NCI-H2227 treated with DMSO at 0.1 percent for 48 hours (cell line): ENCODE measurements around the gene METRN.
"Not testable (repeated sequence)": the region's sequence is repeated elsewhere in the genome, so short reads cannot be mapped to it uniquely, and the experiment has no call there.

Source experiments
- DNase-seq: peaks from one replicate; lab custom pipeline; 2025; lab: John Stamatoyannopoulos, UW

The METRN gene

DNA sequence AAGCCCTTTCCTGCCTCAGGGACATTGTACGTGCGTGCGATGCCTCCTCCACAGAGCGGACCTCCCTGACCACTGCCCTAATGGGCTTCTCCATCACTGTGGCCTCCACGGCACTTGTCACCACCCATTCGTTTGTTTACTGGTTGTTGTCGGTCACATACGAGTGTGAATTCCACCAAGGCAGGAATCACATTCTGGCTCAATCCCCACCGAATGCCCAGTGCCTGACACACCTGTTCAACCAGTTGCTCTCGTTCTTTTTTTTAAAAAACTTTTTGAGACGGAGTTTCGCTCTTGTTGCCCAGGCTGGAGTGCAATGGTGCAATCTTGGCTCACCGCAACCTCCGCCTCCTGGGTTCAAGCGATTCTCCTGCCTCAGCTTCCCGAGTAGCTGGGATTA lies 23.7 kb upstream of the METRN start:
- DNase-seq, result not testable (repeated sequence)

GRCh38 chr16:692356-693108 lies 22.4 kb upstream of the METRN start:
- DNase-seq, result no peak

DNA sequence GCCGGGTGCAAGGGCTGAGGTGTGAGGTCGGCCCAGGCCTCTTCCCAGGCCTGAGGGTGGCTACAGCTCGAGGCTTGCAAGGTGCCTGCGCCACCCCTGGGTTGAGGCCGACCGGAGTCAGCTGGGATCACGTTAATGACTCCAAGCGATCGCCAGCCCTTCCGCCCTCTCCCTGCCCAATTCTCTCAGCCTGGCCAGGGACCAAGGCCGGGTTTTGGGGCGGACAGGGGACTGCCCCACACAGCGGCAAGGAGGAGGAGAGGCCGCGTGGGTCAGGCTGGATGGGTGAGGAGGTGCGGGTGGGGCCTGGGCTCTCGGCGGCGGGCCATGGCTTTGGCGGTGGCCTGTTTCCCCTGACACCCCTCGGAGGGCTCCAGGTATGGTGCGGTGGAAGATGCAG lies 21.6 kb upstream of the METRN start:
- no peak for DNase-seq

DNA sequence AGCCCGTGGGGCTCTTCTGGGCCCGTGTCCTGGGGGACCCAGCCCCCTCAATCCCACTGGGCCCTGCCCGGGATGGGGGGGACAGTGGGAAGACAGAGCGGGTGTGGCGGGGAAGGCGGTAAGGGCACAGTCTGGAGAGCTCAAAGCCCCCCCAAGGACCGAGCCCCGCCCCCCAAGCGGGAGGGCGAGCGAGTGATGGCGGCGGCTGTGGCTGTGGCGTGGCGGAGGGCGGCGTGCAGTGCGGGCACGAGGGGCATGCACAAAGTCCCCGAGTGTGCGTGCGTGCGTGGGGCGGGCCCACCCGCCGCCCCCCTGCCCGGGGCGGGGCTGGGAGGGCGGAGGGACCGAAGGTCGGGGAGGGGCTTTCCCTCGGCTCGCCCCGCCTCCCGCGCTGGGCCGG lies 21.2 kb upstream of the METRN start:
- no peak for DNase-seq

GRCh38 chr16:694187-694862 lies 20.6 kb upstream of the METRN start:
- DNase-seq, result no peak

DNA sequence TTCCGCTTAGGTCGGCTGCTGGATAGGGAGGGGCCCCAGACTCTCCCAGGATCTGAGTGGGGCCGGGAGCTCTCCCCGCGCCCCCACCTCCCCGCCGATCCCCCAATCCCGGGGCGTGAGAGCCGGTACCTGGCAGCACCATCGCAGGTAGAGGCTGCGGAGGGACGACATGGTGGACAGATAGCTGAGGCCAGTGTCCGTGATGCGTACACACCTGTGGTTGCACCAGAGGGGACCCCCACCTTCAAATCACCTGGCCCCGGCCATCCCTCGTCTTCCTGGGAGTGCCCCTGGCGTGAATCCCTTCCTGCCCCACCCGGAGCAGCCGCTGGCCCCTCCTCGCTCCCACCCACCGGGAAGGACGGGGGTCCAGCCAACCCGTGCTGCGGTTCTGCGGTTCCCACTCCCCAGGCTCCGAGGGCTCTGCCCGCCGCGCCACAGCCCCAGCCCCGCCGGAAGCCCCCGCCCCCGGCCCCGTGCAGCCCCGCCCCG lies 20.0 kb upstream of the METRN start:
- no peak for DNase-seq

- DNase-seq, result no peak
Measured at GRCh38 chr16:695355-696089, 19.4 kb upstream of the METRN start.

DNA sequence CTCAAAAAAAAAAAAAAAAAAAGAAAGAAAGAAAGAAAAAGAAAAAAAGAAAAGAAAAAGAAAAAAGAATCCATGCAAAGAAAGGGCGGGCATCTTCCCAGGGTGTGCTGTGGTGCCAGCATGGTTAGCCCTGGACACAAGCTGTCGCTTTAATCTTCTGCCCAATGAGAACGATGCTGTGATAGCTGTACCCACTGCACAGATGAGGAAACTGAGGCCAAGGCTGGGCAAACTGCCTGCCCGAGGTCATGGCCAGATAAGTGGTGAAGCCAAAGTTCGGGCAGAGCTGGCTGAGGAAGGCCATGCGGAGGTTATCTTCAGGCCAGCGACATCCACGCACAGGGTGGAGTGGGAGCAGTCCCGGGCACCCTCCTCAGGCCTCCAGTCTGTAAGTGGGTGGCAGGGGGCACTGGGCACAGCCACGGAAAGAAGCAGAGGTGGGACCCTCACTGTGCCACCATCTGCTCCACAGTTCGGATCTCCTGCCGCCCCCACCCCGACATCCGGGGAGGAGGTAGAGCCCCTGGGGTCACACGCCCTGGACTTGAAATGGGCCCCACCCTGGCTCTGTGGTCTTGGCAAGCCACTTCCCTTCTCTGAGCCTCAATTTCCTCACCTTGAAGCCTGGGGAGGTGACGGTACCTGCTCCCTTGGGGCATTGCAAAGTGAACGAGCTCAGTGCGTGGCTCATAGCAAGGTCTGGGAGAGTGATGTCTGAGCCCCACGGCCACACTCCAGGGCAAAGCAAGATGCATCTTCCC lies 15.8 kb upstream of the METRN start:
- no peak for DNase-seq

- no peak for DNase-seq
Measured at GRCh38 chr16:700684-701584, 14.0 kb upstream of the METRN start.

GRCh38 chr16:702341-702740 lies 12.6 kb upstream of the METRN start:
- DNase-seq, result no peak

- DNase-seq, result no peak
Measured at GRCh38 chr16:703406-703805, 11.5 kb upstream of the METRN start.

GRCh38 chr16:704047-704446 lies 10.9 kb upstream of the METRN start:
- DNase-seq, result no peak

GRCh38 chr16:704552-705380 lies 10.2 kb upstream of the METRN start:
- no peak for DNase-seq

DNA sequence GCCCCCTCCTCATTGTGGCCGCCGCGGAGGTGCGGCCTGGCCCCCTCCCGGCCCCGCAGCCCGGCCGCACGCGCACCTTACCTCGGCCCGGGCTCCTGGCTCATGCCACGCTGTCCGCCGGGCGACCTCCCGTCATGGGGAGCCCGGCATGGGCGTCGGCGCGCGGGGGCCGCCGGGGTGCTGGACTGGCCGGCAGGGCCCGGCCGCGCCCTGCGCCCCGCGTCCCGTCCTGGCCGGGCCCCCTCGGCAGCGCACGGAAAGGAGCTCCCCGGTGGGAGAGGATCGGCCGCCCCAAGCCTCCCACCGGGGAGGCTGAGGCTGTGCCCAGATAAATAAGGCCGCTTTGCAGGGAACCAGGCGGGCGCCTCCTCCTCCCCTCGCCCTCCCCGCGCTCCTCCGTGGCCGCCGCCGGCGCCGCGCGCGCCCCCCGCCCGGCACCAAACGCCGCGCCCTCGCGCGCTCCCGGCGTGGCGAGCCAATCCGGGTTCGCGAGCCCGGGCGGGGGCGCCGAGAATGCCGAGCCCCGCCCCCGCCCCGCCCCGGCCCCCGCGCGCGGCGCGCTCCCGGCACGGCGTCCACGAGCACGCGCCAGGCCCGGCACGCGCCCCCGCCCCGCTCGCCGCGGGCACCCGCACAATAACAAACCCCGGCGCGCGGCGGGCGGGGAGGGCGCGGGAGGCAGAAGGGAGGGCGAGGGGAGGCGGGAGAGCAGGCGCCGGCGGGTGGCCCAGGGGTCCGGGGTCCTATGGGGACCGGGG lies 9.3 kb upstream of the METRN start, which contains the start of gene FBXL16:
FBXL16 (minus strand) TSS at position 371 of the 758 bp plus-strand sequence. CDS start 8,396 bp downstream, outside the sequence.
- peak; percentile 60 for DNase-seq

- DNase-seq, result no peak
Measured at GRCh38 chr16:706189-707061, 8.5 kb upstream of the METRN start.

- no peak for DNase-seq
Measured at GRCh38 chr16:707062-707538, 7.8 kb upstream of the METRN start.

GRCh38 chr16:708019-708418 lies 6.9 kb upstream of the METRN start:
- DNase-seq, result no peak

DNA sequence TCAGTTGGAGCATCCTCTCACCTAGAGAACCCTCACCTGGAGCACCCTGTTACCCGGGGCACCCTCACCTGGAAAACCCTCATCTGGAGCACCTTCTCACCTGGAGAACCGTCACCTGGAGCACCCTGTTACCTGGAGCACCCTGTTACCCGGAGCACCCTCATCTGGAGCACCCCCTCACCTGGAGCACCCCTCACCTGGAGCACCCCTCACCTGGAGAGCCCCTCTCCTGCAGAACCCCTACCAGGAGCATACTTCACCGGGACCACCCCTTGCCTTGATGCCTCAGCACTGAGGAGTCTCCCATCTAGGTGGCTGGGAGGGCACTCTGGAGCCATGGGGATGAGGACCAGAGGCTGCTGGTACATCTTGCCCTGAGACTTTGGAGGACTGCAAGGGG lies 6.0 kb upstream of the METRN start:
- no peak for DNase-seq
